Measurements from ENCODE around the gene MLXIP. TPM values are rescaled to one million over a fixed set of nuclear protein-coding genes. Genes with fewer than 3 reads are reported as not detected.

The MLXIP gene
- polyA plus RNA-seq, 2 donors = 8.2 to 18.0 TPM

- Histone ChIP-seq H3K4me1 (ENCODE audit: control insufficient read depth in 2 of 2, insufficient read depth in 2 of 2, low read length in 1 of 2) (peaks cover 0 to 6% of the 10 kb centered on the region in 2 donors), H3K27ac (ENCODE audit: low read depth in 2 of 2, low read length in 1 of 2) (no peak overlapping the region), H3K27me3 (ENCODE audit: control insufficient read depth in 1 of 2, insufficient read depth in 2 of 2, low read length in 2 of 2) (no peaks in the 10 kb centered on the region), H3K36me3 (ENCODE audit: control insufficient read depth in 2 of 2, insufficient read depth in 2 of 2, low read length in 1 of 2) (peaks cover 10 to 45% of the 10 kb centered on the region in 2 donors), H3K4me3 (ENCODE audit: low read depth in 1 of 2, low read length in 2 of 2) (no peak overlapping the region), H3K9me3 (ENCODE audit: control insufficient read depth in 2 of 2, insufficient read depth in 1 of 2, low read depth in 1 of 2, low read length in 1 of 2) (no peaks in the 10 kb centered on the region)
- 90 to 91% methylated on average over 11 of the region's 11 CpGs for WGBS, 2 donors
These were observed 60.1 kb downstream of the MLXIP start for GRCh38 chr12:122138616-122139015.

DNA sequence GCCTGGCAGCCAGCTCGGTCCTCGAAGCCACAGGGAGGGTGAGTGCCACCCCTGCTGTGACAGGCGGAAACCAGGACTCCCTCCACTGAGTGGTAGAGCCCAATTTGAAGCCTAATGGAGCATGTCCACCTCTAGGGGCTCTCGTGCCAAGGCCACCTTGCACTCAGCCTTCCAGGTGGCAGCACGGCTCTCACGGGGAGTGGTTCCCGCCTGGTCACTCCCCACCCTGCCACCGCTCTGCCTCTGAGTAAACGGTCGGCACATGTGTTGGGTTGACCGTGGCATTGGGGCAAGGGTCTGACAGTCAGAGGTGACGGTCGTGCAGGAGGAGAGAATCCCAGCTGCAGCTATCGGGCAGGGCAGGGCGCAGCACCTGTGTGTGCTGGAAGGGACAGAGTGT is 60.7 kb downstream of the MLXIP start:
- no peaks in the 10 kb centered on the region for H3K27me3 ChIP-seq (ENCODE audit: control insufficient read depth in 1 of 2, insufficient read depth in 2 of 2, low read length in 2 of 2)
- 88 to 95% methylated on average over 15 of the region's 15 CpGs for WGBS, 2 donors
- H3K4me1 ChIP-seq (ENCODE audit: control insufficient read depth in 2 of 2, insufficient read depth in 2 of 2, low read length in 1 of 2) = peaks cover 0 to 6% of the 10 kb centered on the region in 2 donors
- no peak overlapping the region for H3K4me3 ChIP-seq (ENCODE audit: low read depth in 1 of 2, low read length in 2 of 2)
- no peaks in the 10 kb centered on the region for H3K9me3 ChIP-seq (ENCODE audit: control insufficient read depth in 2 of 2, insufficient read depth in 1 of 2, low read depth in 1 of 2, low read length in 1 of 2)
- no peak overlapping the region for H3K27ac ChIP-seq (ENCODE audit: low read depth in 2 of 2, low read length in 1 of 2)
- peaks cover 10 to 45% of the 10 kb centered on the region in 2 donors for H3K36me3 ChIP-seq (ENCODE audit: control insufficient read depth in 2 of 2, insufficient read depth in 2 of 2, low read length in 1 of 2)

GRCh38 chr12:122139941-122140340 is 61.4 kb downstream of the MLXIP start:
- peaks cover 10 to 44% of the 10 kb centered on the region in 2 donors for H3K36me3 ChIP-seq (ENCODE audit: control insufficient read depth in 2 of 2, insufficient read depth in 2 of 2, low read length in 1 of 2)
- H3K9me3 ChIP-seq (ENCODE audit: control insufficient read depth in 2 of 2, insufficient read depth in 1 of 2, low read depth in 1 of 2, low read length in 1 of 2) = no peaks in the 10 kb centered on the region
- H3K4me3 ChIP-seq (ENCODE audit: low read depth in 1 of 2, low read length in 2 of 2) = no peak overlapping the region
- no peak overlapping the region for H3K27ac ChIP-seq (ENCODE audit: low read depth in 2 of 2, low read length in 1 of 2)
- WGBS, 2 donors = 83 to 92% methylated on average over 8 of the region's 8 CpGs
- no peaks in the 10 kb centered on the region for H3K27me3 ChIP-seq (ENCODE audit: control insufficient read depth in 1 of 2, insufficient read depth in 2 of 2, low read length in 2 of 2)
- peaks cover 0 to 6% of the 10 kb centered on the region in 2 donors for H3K4me1 ChIP-seq (ENCODE audit: control insufficient read depth in 2 of 2, insufficient read depth in 2 of 2, low read length in 1 of 2)

- peaks cover 10 to 37% of the 10 kb centered on the region in 2 donors for H3K36me3 ChIP-seq (ENCODE audit: control insufficient read depth in 2 of 2, insufficient read depth in 2 of 2, low read length in 1 of 2)
- peaks cover 0 to 6% of the 10 kb centered on the region in 2 donors for H3K4me1 ChIP-seq (ENCODE audit: control insufficient read depth in 2 of 2, insufficient read depth in 2 of 2, low read length in 1 of 2)
- no peak overlapping the region for H3K4me3 ChIP-seq (ENCODE audit: low read depth in 1 of 2, low read length in 2 of 2)
- no peak overlapping the region for H3K27ac ChIP-seq (ENCODE audit: low read depth in 2 of 2, low read length in 1 of 2)
- WGBS, 2 donors = 91 to 92% methylated on average over 19 of the region's 19 CpGs
- no peaks in the 10 kb centered on the region for H3K27me3 ChIP-seq (ENCODE audit: control insufficient read depth in 1 of 2, insufficient read depth in 2 of 2, low read length in 2 of 2)
- no peaks in the 10 kb centered on the region for H3K9me3 ChIP-seq (ENCODE audit: control insufficient read depth in 2 of 2, insufficient read depth in 1 of 2, low read depth in 1 of 2, low read length in 1 of 2)
These were observed 62.1 kb downstream of the MLXIP start for GRCh38 chr12:122140467-122141257.

DNA sequence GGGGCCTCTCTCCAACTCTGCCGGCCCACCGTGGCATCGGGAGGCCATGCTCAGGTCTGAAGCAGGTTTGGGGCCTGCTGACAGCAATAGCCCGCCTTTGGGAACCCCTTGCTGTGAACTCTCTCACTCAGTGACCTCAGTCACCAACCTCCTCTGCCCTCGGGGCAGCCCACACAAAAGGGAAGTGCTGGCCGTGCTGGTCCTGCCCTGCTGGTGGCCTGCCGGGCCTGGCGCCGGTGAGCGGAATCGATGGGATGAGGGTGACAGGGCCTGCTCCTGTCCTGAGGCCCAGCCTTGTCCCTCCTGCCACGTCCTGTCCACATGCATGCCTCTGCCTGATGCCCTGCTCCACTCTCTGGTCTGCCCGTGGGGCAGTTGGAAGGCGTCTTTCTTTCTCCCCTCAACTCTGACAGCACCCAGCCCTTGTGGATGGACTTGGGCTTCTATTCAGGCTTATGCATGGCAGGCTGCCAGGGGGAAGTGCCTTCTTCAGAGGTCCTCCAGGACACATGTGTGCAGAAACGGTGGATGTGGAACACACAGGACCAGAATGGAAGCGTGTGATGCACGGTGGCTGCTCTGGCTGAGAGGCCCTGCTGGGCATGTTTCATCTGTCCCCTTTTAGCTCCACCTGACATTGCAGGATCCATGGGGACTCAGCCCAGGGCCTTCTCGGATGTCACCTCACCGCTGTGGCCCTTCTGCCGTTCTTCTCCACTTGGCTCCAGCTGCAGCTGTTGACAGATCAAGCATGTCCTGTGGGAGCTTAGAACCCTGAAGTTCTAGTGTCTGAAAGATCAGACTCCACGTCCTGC is 63.6 kb downstream of the MLXIP start:
- H3K36me3 ChIP-seq (ENCODE audit: control insufficient read depth in 2 of 2, insufficient read depth in 2 of 2, low read length in 1 of 2) = peaks cover 7 to 33% of the 10 kb centered on the region in 2 donors
- H3K4me3 ChIP-seq (ENCODE audit: low read depth in 1 of 2, low read length in 2 of 2) = no peak overlapping the region
- H3K27ac ChIP-seq (ENCODE audit: low read depth in 2 of 2, low read length in 1 of 2) = no peak overlapping the region
- peaks cover 0 to 6% of the 10 kb centered on the region in 2 donors for H3K4me1 ChIP-seq (ENCODE audit: control insufficient read depth in 2 of 2, insufficient read depth in 2 of 2, low read length in 1 of 2)
- no peaks in the 10 kb centered on the region for H3K27me3 ChIP-seq (ENCODE audit: control insufficient read depth in 1 of 2, insufficient read depth in 2 of 2, low read length in 2 of 2)
- H3K9me3 ChIP-seq (ENCODE audit: control insufficient read depth in 2 of 2, insufficient read depth in 1 of 2, low read depth in 1 of 2, low read length in 1 of 2) = no peaks in the 10 kb centered on the region
- 85 to 88% methylated on average over 21 of the region's 21 CpGs for WGBS, 2 donors

GRCh38 chr12:122142857-122143256 is 64.3 kb downstream of the MLXIP start:
- no peak overlapping the region for H3K4me3 ChIP-seq (ENCODE audit: low read depth in 1 of 2, low read length in 2 of 2)
- no peaks in the 10 kb centered on the region for H3K9me3 ChIP-seq (ENCODE audit: control insufficient read depth in 2 of 2, insufficient read depth in 1 of 2, low read depth in 1 of 2, low read length in 1 of 2)
- H3K27me3 ChIP-seq (ENCODE audit: control insufficient read depth in 1 of 2, insufficient read depth in 2 of 2, low read length in 2 of 2) = no peaks in the 10 kb centered on the region
- WGBS, 2 donors = 63 to 68% methylated on average over 6 of the region's 6 CpGs
- H3K4me1 ChIP-seq (ENCODE audit: control insufficient read depth in 2 of 2, insufficient read depth in 2 of 2, low read length in 1 of 2) = peaks cover 0 to 5% of the 10 kb centered on the region in 2 donors
- H3K36me3 ChIP-seq (ENCODE audit: control insufficient read depth in 2 of 2, insufficient read depth in 2 of 2, low read length in 1 of 2) = peaks cover 7 to 33% of the 10 kb centered on the region in 2 donors
- no peak overlapping the region for H3K27ac ChIP-seq (ENCODE audit: low read depth in 2 of 2, low read length in 1 of 2)

- H3K4me3 ChIP-seq (ENCODE audit: low read depth in 1 of 2, low read length in 2 of 2) = no peak overlapping the region
- no peaks in the 10 kb centered on the region for H3K4me1 ChIP-seq (ENCODE audit: control insufficient read depth in 2 of 2, insufficient read depth in 2 of 2, low read length in 1 of 2)
- WGBS, 2 donors = 94 to 96% methylated on average over 12 of the region's 12 CpGs
- H3K27me3 ChIP-seq (ENCODE audit: control insufficient read depth in 1 of 2, insufficient read depth in 2 of 2, low read length in 2 of 2) = no peaks in the 10 kb centered on the region
- peaks cover 7 to 23% of the 10 kb centered on the region in 2 donors for H3K36me3 ChIP-seq (ENCODE audit: control insufficient read depth in 2 of 2, insufficient read depth in 2 of 2, low read length in 1 of 2)
- no peak overlapping the region for H3K27ac ChIP-seq (ENCODE audit: low read depth in 2 of 2, low read length in 1 of 2)
- H3K9me3 ChIP-seq (ENCODE audit: control insufficient read depth in 2 of 2, insufficient read depth in 1 of 2, low read depth in 1 of 2, low read length in 1 of 2) = no peaks in the 10 kb centered on the region
These were observed 66.3 kb downstream of the MLXIP start for GRCh38 chr12:122144885-122145284.

- Histone ChIP-seq H3K4me3 (ENCODE audit: low read depth in 1 of 2, low read length in 2 of 2) (no peak overlapping the region), H3K9me3 (ENCODE audit: control insufficient read depth in 2 of 2, insufficient read depth in 1 of 2, low read depth in 1 of 2, low read length in 1 of 2) (no peaks in the 10 kb centered on the region), H3K27me3 (ENCODE audit: control insufficient read depth in 1 of 2, insufficient read depth in 2 of 2, low read length in 2 of 2) (no peaks in the 10 kb centered on the region), H3K27ac (ENCODE audit: low read depth in 2 of 2, low read length in 1 of 2) (no peak overlapping the region), H3K36me3 (ENCODE audit: control insufficient read depth in 2 of 2, insufficient read depth in 2 of 2, low read length in 1 of 2) (peaks cover 7 to 23% of the 10 kb centered on the region in 2 donors), H3K4me1 (ENCODE audit: control insufficient read depth in 2 of 2, insufficient read depth in 2 of 2, low read length in 1 of 2) (no peaks in the 10 kb centered on the region)
- whole genome bisulfite sequencing, 2 donors = 89 to 90% methylated on average over 23 of the region's 23 CpGs
These were observed 67.2 kb downstream of the MLXIP start for GRCh38 chr12:122145505-122146330.

Measured in esophagus (tissue), 2 donors.